Right forelimb (tissue), 1 donor: ENCODE results near the gene CLHC1.
"Not testable (repeated sequence)": the region's sequence is repeated elsewhere in the genome, so short reads cannot be mapped to it uniquely, and the experiment has no call there.

Experiments
- DNase-seq: peaks from one replicate; pipeline ENCODE4 v3.0.0-alpha.2; 2018

CLHC1 gene

GRCh38 chr2:55232084-55232862, at the start of gene CLHC1, which contains the start of gene RPS27A:
Gene CLHC1, minus strand, starts transcription at chr2:55232293. Its CDS starts 9,882 bp downstream, at chr2:55222411.
Gene RPS27A, plus strand, starts transcription at chr2:55232688. Its CDS starts 137 bp downstream, at chr2:55232825.
- DNase-seq, result peak; percentile 97

- DNase-seq, result not testable (repeated sequence)
Measured at GRCh38 chr2:55280851-55281546, 48.9 kb upstream of the CLHC1 start.

- DNase-seq, result not testable (repeated sequence)
Measured at GRCh38 chr2:55279859-55280424, 47.8 kb upstream of the CLHC1 start.

- not testable (repeated sequence) for DNase-seq
Measured at GRCh38 chr2:55279214-55279835, 47.2 kb upstream of the CLHC1 start.

- DNase-seq, result no peak
Measured at GRCh38 chr2:55277310-55277709, 45.2 kb upstream of the CLHC1 start.

- not testable (repeated sequence) for DNase-seq
Measured at GRCh38 chr2:55274346-55274745, 42.3 kb upstream of the CLHC1 start.

- DNase-seq, result no peak
Measured at GRCh38 chr2:55269645-55269990, 37.5 kb upstream of the CLHC1 start.

- peak; percentile 98 for DNase-seq
Measured at GRCh38 chr2:55268907-55269644, 37.0 kb upstream of the CLHC1 start, which contains the start of gene MTIF2. Gene MTIF2, minus strand, starts transcription at chr2:55269231. Its CDS starts 5,373 bp downstream, at chr2:55263858.

GRCh38 chr2:55268288-55268906, 36.3 kb upstream of the CLHC1 start:
- DNase-seq, result no peak

GRCh38 chr2:55259586-55259985, 27.5 kb upstream of the CLHC1 start:
- DNase-seq, result not testable (repeated sequence)

GRCh38 chr2:55252832-55253231, 20.7 kb upstream of the CLHC1 start:
- DNase-seq, result no peak

GRCh38 chr2:55247025-55247424, 14.9 kb upstream of the CLHC1 start:
- no peak for DNase-seq

- DNase-seq, result no peak
Measured at GRCh38 chr2:55245411-55245810, 13.3 kb upstream of the CLHC1 start.

GRCh38 chr2:55242617-55243016, 10.5 kb upstream of the CLHC1 start:
- DNase-seq, result no peak

GRCh38 chr2:55241582-55241981, 9.5 kb upstream of the CLHC1 start:
- not testable (repeated sequence) for DNase-seq

- DNase-seq, result no peak
Measured at GRCh38 chr2:55239656-55240222, 7.6 kb upstream of the CLHC1 start.

- no peak for DNase-seq
Measured at GRCh38 chr2:55236992-55237543, 5.0 kb upstream of the CLHC1 start.

- DNase-seq, result no peak
Measured at GRCh38 chr2:55235724-55236538, 3.8 kb upstream of the CLHC1 start.

GRCh38 chr2:55233658-55233940, 1.5 kb upstream of the CLHC1 start:
- DNase-seq, result no peak

GRCh38 chr2:55232863-55233657, 967 bp upstream of the CLHC1 start:
- DNase-seq, result peak; percentile 62
